Lung (tissue), 12 donors: Measurements from ENCODE around the gene STAT3. TPM values are rescaled to one million over a fixed set of nuclear protein-coding genes. Genes with fewer than 3 reads are reported as not detected.
"Not testable (repeated sequence)": the region's sequence is repeated elsewhere in the genome, so short reads cannot be mapped to it uniquely, and the experiment has no call there.

Source experiments
- ATAC-seq: fragments of 200-7000 bp; cut with Tn5 transposase; one replicate; pipeline ENCODE4 v1.9.1; 2020; ENCODE audit warnings: moderate number of reproducible peaks; ENCODE audit not compliant: insufficient read depth, low FRiP score
- DNase-seq, 3 donors: peaks; one replicate each; pipeline ENCODE4 v3.0.0-alpha.2; 2013 to 2017
- H3K27ac ChIP-seq, 2 donors: one replicate each; pipeline ENCODE4 v1.5.1; 2013; ENCODE audit warnings: mild to moderate bottlenecking in 2 of 2, moderate library complexity in 2 of 2, control low read depth in 1 of 2, inconsistent platforms in 1 of 2, low read depth in 1 of 2, low read length in 1 of 2
- H3K27me3 ChIP-seq, 3 donors: one replicate each; pipeline ENCODE4 v1.5.1; 2013; ENCODE audit warnings: low read length in 2 of 3; ENCODE audit not compliant: control insufficient read depth in 3 of 3, insufficient read depth in 3 of 3
- H3K36me3 ChIP-seq, 4 donors: one replicate each; pipeline ENCODE4 v1.5.1; 2013; ENCODE audit warnings: low read length in 4 of 4, mild to moderate bottlenecking in 1 of 4, moderate library complexity in 1 of 4; ENCODE audit not compliant: control insufficient read depth in 4 of 4, insufficient read depth in 4 of 4
- H3K4me1 ChIP-seq, 5 donors: one replicate each; pipeline ENCODE4 v1.5.1; 2013; ENCODE audit warnings: low read length in 5 of 5, mild to moderate bottlenecking in 2 of 5, moderate library complexity in 1 of 5; ENCODE audit not compliant: control insufficient read depth in 5 of 5, insufficient read depth in 5 of 5
- H3K4me3 ChIP-seq: one replicate; pipeline ENCODE4 v1.5.1; 2013; ENCODE audit warnings: mild to moderate bottlenecking, control low read depth, moderate library complexity
- H3K9ac ChIP-seq, 2 donors: one replicate each; pipeline ENCODE4 v1.5.1; 2013; ENCODE audit warnings: low read length in 2 of 2, control low read depth in 1 of 2; ENCODE audit not compliant: insufficient read depth in 1 of 2
- H3K9me3 ChIP-seq, 4 donors: one replicate each; pipeline ENCODE4 v1.5.1; 2013; ENCODE audit warnings: low read length in 3 of 4, mild to moderate bottlenecking in 1 of 4, moderate library complexity in 1 of 4; ENCODE audit not compliant: control insufficient read depth in 4 of 4, insufficient read depth in 3 of 4
- WGBS, 2 donors: extraction: QIAGEN DNeasy Blood & Tissue Kit; methylation state at CpG; one replicate each; pipeline ENCODE4 v1.1.7; 2013; 5-methylcytosine and 5-hydroxymethylcytosine counted together
- polyA plus RNA-seq, 2 donors: library from polyadenylated mRNA; stranded (reverse); fragments of 200-250 nt; gene quantifications; one replicate each; pipeline ENCODE4 v1.2.1, GENCODE V29; 2013
- total RNA-seq, 2 donors: library from RNA; depleted of rRNA in 1 of 2; stranded (reverse); fragments of >200 nt in 1 of 2; gene quantifications; one replicate each; pipeline ENCODE4 v1.2.1, GENCODE V29; 2014 to 2021
- TF ChIP-seq, protein P1 (sequence below): IDR thresholded peaks from 2 replicates; pipeline ENCODE4 v1.5.1; 2012; ENCODE audit warnings: mild to moderate bottlenecking; ENCODE audit errors: control extremely low read depth, extremely low read depth
- donor health status: control.
- donor health status: control.
- donor health status: Bipolar disorder and iron deficiency.
- donor health status: healthy.
- donor health status: DM: yes; HTN: yes; CAD: no.

The STAT3 gene
- total and polyA plus RNA-seq, 4 donors = 69.9 to 297 (median 239) TPM

DNA sequence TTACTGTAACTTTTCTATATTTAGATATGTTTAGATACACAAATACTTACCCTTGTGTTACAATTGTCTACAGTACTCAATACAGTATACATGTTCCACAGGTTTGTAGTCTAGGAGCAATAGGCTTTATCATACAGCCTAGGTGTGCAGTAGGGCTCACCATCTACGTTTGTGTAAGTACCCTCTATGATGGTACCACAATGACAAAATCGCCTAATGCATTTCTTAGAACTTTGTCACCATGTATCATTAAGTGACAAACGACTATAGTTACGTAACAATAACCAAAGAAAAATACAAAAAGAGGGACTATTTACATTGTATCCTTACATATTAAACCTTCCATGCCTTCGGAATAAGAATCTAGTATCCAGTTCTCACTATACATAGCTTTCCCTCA is 120.0 kb downstream of the STAT3 start:
- Histone ChIP-seq H3K9ac (no peak overlapping the region), H3K27me3 (no peaks in the 10 kb centered on the region), H3K36me3 (no peaks in the 10 kb centered on the region), H3K4me1 (peaks cover 0 to 11% (median 2%) of the 10 kb centered on the region in 5 donors), H3K4me3 (no peak overlapping the region), H3K9me3 (no peaks in the 10 kb centered on the region), H3K27ac (no peak overlapping the region)
- WGBS, 2 donors = 78 to 85% methylated on average over 5 of the region's 5 CpGs
- DNase-seq (no peak), ATAC-seq (no peak)
- TF ChIP-seq, protein P1, sequence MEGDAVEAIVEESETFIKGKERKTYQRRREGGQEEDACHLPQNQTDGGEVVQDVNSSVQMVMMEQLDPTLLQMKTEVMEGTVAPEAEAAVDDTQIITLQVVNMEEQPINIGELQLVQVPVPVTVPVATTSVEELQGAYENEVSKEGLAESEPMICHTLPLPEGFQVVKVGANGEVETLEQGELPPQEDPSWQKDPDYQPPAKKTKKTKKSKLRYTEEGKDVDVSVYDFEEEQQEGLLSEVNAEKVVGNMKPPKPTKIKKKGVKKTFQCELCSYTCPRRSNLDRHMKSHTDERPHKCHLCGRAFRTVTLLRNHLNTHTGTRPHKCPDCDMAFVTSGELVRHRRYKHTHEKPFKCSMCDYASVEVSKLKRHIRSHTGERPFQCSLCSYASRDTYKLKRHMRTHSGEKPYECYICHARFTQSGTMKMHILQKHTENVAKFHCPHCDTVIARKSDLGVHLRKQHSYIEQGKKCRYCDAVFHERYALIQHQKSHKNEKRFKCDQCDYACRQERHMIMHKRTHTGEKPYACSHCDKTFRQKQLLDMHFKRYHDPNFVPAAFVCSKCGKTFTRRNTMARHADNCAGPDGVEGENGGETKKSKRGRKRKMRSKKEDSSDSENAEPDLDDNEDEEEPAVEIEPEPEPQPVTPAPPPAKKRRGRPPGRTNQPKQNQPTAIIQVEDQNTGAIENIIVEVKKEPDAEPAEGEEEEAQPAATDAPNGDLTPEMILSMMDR = no peak

DNA sequence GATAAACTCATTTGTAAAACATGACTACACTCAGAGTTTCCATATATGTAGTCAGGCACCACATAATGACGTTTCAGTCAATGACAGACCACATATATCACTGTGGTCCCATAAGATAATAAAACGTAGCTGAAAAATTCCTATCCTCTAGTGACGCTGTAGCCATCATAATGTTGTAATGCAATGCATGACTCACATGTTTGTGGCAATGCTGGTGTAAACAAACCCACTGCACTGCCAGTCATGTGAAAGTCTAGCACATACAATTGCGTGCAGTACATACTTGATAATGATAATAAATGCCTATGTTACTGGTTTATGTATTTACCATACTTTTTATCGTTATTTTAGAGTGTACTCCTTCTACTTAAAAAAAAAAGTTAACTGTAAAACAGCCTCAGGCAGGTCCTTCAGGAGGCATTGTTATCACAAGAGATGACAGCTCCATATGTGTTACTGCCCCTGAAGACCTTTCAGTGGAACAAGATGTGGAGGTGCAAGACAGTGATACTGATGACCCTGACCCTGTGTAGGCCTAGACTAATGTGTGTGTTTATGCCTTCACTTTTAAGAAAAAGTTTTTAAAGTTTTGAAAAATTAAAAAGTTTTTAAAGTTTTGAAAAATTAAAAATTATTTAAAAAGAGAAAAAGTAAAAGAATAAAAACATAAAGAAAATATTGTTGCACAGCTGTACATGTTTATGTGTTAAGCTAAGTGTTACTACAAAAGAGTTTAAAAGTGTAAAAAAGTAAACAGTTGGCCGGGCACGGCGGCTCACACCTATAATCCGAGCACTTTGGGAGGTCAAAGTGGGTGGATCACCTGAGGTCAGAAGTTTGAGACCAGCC is 121.1 kb downstream of the STAT3 start:
- Histone ChIP-seq H3K27me3 (no peaks in the 10 kb centered on the region), H3K9me3 (no peaks in the 10 kb centered on the region), H3K27ac (peak overlapping the region in 1 of 2 donors; percentile 70), H3K4me3 (no peak overlapping the region), H3K9ac (no peak overlapping the region), H3K4me1 (peaks cover 0 to 8% (median 2%) of the 10 kb centered on the region in 5 donors), H3K36me3 (no peaks in the 10 kb centered on the region)
- 66 to 67% methylated on average over 9 of the region's 9 CpGs for WGBS, 2 donors
- DNase-seq (peak in 2 of 3 donors; percentile 48 to 57), ATAC-seq (no peak)
- TF ChIP-seq, protein P1 = no peak

DNA sequence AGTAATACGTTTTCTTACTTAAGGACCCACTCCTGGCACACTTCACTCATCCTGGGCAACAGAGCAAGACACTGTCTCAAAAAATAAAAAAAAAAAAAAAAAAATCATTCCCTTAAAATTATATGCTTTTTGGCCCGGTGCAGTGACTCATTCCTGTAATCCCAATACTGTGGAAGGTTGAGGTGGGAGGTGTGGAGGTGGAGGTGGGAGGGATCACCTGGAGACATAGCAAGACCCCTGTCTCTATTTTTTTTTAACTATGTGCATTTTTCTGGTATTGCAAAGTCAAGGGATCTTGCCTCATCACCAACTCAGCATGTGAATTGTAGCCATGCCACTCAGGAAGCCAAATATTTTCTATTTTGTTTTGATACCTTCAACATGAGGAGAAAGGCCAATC is 121.8 kb downstream of the STAT3 start:
- Histone ChIP-seq H3K9me3 (no peaks in the 10 kb centered on the region), H3K4me3 (no peak overlapping the region), H3K4me1 (peaks cover 0 to 7% (median 0%) of the 10 kb centered on the region in 5 donors), H3K9ac (no peak overlapping the region), H3K36me3 (no peaks in the 10 kb centered on the region), H3K27ac (no peak overlapping the region), H3K27me3 (no peaks in the 10 kb centered on the region)
- TF ChIP-seq, protein P1 = no peak
- DNase-seq = no peak
- ATAC-seq = no peak
- WGBS, 2 donors = 86 to 96% methylated on average over 2 of the region's 2 CpGs

DNA sequence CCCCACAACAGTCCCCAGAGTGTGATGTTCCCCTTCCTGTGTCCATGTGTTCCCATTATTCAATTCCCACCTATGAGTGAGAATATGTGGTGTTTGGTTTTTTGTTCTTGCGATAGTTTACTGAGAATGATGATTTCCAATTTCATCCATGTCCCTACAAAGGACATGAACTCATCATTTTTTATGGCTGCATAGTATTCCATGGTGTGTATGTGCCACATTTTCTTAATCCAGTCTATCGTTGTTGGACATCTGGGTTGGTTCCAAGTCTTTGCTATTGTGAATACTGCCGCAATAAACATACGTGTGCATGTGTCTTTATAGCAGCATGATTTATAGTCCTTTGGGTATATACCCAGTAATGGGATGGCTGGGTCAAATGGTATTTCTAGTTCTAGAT is 123.9 kb downstream of the STAT3 start:
- WGBS, 2 donors = 79% methylated on average over 2 of the region's 4 CpGs; no CpG with 5 or more reads in 1 of the 2 donors
- DNase-seq, ATAC-seq, H3K4me3 ChIP-seq, H3K9me3 ChIP-seq, H3K36me3 ChIP-seq, H3K9ac ChIP-seq, H3K27me3 ChIP-seq, H3K4me1 ChIP-seq, H3K27ac ChIP-seq: not testable (repeated sequence)

Other genes with a start within 250 kb of the STAT3 start
- 100 to 1,000 TPM in 1 of 2 donors, 10 to 100 TPM in 1; 73.0 to 180 TPM for gene RAB5C, start 233.5 kb downstream of the STAT3 start, total RNA-seq
- gene RAB5C, start 233.5 kb downstream of the STAT3 start, polyA plus RNA-seq = 100 to 1,000 TPM; 132 to 307 TPM
- gene KCNH4, start 207.3 kb downstream of the STAT3 start, total RNA-seq = under 1 TPM; 0.11 to 0.31 TPM
- gene KCNH4, start 207.3 kb downstream of the STAT3 start, polyA plus RNA-seq = under 1 TPM; 0.04 to 0.57 TPM
- gene HCRT, start 203.0 kb downstream of the STAT3 start, total RNA-seq = not detected
- gene HCRT, start 203.0 kb downstream of the STAT3 start, polyA plus RNA-seq = not detected
- 10 to 100 TPM; 17.2 to 33.3 TPM for gene GHDC, start 193.9 kb downstream of the STAT3 start, total RNA-seq
- 10 to 100 TPM; 19.3 to 26.0 TPM for gene GHDC, start 193.9 kb downstream of the STAT3 start, polyA plus RNA-seq
- gene STAT5B, start 112.1 kb downstream of the STAT3 start, total RNA-seq = 10 to 100 TPM; 49.5 to 53.6 TPM
- gene STAT5B, start 112.1 kb downstream of the STAT3 start, polyA plus RNA-seq = 10 to 100 TPM; 23.3 to 46.8 TPM
- gene STAT5A, start 99.9 kb downstream of the STAT3 start, total RNA-seq = 10 to 100 TPM; 20.9 to 52.0 TPM
- gene STAT5A, start 99.9 kb downstream of the STAT3 start, polyA plus RNA-seq = 10 to 100 TPM; 16.4 to 42.8 TPM
- gene CAVIN1, start 34.8 kb upstream of the STAT3 start, total RNA-seq = 100 to 1,000 TPM; 185 to 277 TPM
- 100 to 1,000 TPM; 110 to 134 TPM for gene CAVIN1, start 34.8 kb upstream of the STAT3 start, polyA plus RNA-seq
- gene ATP6V0A1, start 70.4 kb upstream of the STAT3 start, total RNA-seq = 100 to 1,000 TPM in 1 of 2 donors, 10 to 100 TPM in 1; 85.1 to 203 TPM
- gene ATP6V0A1, start 70.4 kb upstream of the STAT3 start, polyA plus RNA-seq = 10 to 100 TPM; 44.4 to 63.9 TPM
- gene NAGLU, start 147.8 kb upstream of the STAT3 start, total RNA-seq = 10 to 100 TPM; 16.8 to 69.8 TPM
- gene NAGLU, start 147.8 kb upstream of the STAT3 start, polyA plus RNA-seq = 10 to 100 TPM; 32.3 to 37.9 TPM
- 1 to 10 TPM in 1 of 2 donors, under 1 TPM in 1; 0.98 to 1.3 TPM for gene HSD17B1, start 164.5 kb upstream of the STAT3 start, total RNA-seq
- gene HSD17B1, start 164.5 kb upstream of the STAT3 start, polyA plus RNA-seq = 1 to 10 TPM; 1.8 to 2.4 TPM
- 10 to 100 TPM; 25.9 to 93.2 TPM for gene COASY, start 173.7 kb upstream of the STAT3 start, total RNA-seq
- gene COASY, start 173.7 kb upstream of the STAT3 start, polyA plus RNA-seq = 10 to 100 TPM; 57.3 to 71.3 TPM
- 10 to 100 TPM; 31.9 to 69.7 TPM for gene MLX, start 178.7 kb upstream of the STAT3 start, total RNA-seq
- 10 to 100 TPM; 61.8 to 71.6 TPM for gene MLX, start 178.7 kb upstream of the STAT3 start, polyA plus RNA-seq
- 1 to 10 TPM; 3.4 to 7.5 TPM for gene PSMC3IP, start 189.3 kb upstream of the STAT3 start, total RNA-seq
- 1 to 10 TPM; 3.7 to 4.3 TPM for gene PSMC3IP, start 189.3 kb upstream of the STAT3 start, polyA plus RNA-seq
- gene RETREG3, start 220.9 kb upstream of the STAT3 start, total RNA-seq = 10 to 100 TPM; 61.3 to 62.7 TPM
- 10 to 100 TPM; 16.1 to 27.6 TPM for gene RETREG3, start 220.9 kb upstream of the STAT3 start, polyA plus RNA-seq
- 10 to 100 TPM; 12.1 to 38.1 TPM for gene TUBG1, start 221.2 kb upstream of the STAT3 start, total RNA-seq
- gene TUBG1, start 221.2 kb upstream of the STAT3 start, polyA plus RNA-seq = 10 to 100 TPM; 31.1 to 39.0 TPM